ENCODE results near the gene MFAP3. TPM values are rescaled to one million over a fixed set of nuclear protein-coding genes. Genes with fewer than 3 reads are reported as not detected.

MFAP3 gene
- total RNA-seq, 1 donor from 2014 or later = 41.5 TPM

DNA sequence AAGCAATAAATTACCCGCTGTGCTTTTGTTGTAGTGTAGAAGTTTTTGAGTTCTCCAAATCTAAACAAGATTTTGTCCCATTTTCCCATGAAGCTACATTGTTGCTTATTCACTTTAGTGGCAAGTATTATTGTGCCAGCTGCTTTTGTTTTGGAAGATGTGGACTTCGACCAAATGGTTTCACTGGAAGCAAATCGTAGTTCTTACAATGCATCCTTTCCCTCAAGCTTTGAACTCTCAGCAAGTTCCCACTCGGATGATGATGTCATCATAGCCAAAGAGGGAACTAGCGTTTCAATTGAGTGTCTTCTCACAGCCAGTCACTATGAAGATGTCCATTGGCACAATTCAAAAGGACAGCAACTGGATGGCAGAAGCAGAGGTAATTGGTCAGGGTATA is 10.9 kb downstream of the MFAP3 start:
- no peak for DNase-seq (ENCODE audit: low spot score in 2 of 2, unreplicated experiment in 2 of 2)
- H3K27ac Mint-ChIP-seq = no peak overlapping the region
- no peaks in the 10 kb centered on the region for H3K27me3 Mint-ChIP-seq (ENCODE audit: low read depth)
- TF ChIP-seq, protein P1, sequence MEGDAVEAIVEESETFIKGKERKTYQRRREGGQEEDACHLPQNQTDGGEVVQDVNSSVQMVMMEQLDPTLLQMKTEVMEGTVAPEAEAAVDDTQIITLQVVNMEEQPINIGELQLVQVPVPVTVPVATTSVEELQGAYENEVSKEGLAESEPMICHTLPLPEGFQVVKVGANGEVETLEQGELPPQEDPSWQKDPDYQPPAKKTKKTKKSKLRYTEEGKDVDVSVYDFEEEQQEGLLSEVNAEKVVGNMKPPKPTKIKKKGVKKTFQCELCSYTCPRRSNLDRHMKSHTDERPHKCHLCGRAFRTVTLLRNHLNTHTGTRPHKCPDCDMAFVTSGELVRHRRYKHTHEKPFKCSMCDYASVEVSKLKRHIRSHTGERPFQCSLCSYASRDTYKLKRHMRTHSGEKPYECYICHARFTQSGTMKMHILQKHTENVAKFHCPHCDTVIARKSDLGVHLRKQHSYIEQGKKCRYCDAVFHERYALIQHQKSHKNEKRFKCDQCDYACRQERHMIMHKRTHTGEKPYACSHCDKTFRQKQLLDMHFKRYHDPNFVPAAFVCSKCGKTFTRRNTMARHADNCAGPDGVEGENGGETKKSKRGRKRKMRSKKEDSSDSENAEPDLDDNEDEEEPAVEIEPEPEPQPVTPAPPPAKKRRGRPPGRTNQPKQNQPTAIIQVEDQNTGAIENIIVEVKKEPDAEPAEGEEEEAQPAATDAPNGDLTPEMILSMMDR (IDR thresholded peaks at IDR 0.05; ENCODE audit: unreplicated experiment) = no peak
- H3K4me1 Mint-ChIP-seq = no peaks in the 10 kb centered on the region
- H3K9me3 Mint-ChIP-seq = no peaks in the 10 kb centered on the region
- no peak overlapping the region for H3K4me3 Mint-ChIP-seq
- H3K36me3 Mint-ChIP-seq = peaks cover 22% of the 10 kb centered on the region

DNA sequence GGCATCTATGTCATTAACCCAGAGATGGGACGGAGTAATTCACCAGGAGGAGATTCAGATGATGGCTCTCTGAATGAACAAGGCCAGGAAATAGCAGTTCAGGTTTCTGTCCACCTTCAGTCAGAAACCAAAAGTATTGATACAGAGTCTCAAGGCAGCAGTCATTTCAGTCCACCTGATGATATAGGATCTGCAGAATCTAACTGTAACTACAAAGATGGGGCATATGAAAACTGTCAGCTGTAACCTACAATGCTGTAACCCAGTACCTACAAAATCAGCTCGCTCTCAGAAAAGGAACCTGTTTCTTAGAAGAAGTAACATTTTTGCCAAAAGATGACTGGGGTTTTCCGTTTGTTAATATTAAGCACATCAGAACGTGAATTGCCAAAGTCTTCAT is 14.7 kb downstream of the MFAP3 start:
- TF ChIP-seq, protein P1 (IDR thresholded peaks at IDR 0.05; ENCODE audit: unreplicated experiment) = no peak
- H3K4me3 Mint-ChIP-seq = no peak overlapping the region
- H3K27me3 Mint-ChIP-seq (ENCODE audit: low read depth) = no peaks in the 10 kb centered on the region
- H3K4me1 Mint-ChIP-seq = peaks cover 2% of the 10 kb centered on the region
- H3K27ac Mint-ChIP-seq = no peak overlapping the region
- no peaks in the 10 kb centered on the region for H3K9me3 Mint-ChIP-seq
- peaks cover 22% of the 10 kb centered on the region for H3K36me3 Mint-ChIP-seq
- DNase-seq (ENCODE audit: low spot score in 2 of 2, unreplicated experiment in 2 of 2) = no peak

DNA sequence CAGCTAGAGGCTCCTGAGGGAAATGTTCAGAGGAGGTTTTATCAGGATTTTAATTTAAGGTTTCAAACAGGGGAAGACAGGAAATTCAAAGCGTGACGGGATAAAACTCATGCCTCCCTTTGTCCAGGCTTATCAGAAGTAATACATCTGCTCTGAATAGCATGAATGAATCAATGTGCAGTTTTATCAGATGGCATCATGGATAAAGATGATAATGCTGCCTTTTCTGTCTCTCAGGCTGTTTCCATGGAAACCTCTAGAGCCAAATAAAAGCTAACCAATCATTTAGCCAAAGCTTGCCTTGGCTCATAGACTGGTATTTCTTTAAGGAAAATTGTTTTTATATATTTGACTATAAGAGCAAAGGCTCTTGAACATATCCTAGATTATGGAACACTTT is 16.4 kb downstream of the MFAP3 start:
- TF ChIP-seq, protein P1 (IDR thresholded peaks at IDR 0.05; ENCODE audit: unreplicated experiment) = no peak
- H3K9me3 Mint-ChIP-seq = no peaks in the 10 kb centered on the region
- peaks cover 18% of the 10 kb centered on the region for H3K36me3 Mint-ChIP-seq
- H3K27ac Mint-ChIP-seq = no peak overlapping the region
- H3K4me1 Mint-ChIP-seq = peaks cover 4% of the 10 kb centered on the region
- no peak for DNase-seq (ENCODE audit: low spot score in 2 of 2, unreplicated experiment in 2 of 2)
- H3K27me3 Mint-ChIP-seq (ENCODE audit: low read depth) = no peaks in the 10 kb centered on the region
- H3K4me3 Mint-ChIP-seq = no peak overlapping the region

DNA sequence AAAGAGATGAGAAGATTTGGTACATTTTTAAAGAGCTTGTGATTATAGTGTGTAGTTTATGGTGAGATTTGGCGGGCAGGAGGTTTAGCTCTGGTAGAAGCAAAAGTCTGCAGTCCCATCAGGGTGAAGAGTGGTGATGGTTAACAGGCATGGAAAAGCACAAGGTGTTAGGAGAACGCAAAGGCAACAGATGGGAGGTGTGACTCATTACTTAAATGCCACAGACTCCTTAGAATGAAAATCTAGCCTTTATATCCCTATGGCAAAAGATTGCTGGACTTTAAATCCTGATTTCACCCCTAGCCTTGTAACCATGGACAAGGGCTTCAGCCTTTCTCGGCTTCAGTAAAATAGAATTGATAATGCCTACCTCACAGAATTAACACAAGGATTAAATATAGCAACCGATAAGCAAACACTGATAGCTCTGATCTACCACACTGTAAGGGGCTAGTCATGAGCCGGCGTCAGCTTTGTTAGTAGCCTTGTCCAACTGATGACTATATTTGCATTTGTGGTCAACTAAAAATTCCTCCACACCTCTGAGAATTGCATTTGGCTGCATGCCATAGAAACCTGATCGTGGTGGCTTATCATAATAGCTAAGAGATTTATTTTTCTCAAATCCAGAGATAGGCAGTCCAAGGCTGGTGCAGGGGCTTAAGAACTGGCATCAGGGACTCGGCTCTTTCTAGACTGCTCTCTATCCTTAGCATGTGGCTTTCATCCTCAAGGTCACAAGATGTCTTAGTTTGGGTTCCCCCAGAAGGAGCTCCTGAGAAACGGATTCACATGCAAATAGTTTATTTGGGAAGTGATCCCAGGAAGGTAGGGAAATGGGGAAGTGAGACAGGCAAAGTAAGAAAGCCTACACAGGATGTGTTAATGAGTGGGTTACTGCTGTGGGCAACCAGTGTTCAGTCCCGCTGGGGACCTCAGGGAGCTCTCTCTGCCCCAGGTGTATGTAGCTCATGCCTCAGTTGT is 19.6 kb downstream of the MFAP3 start:
- TF ChIP-seq, protein P1 (IDR thresholded peaks at IDR 0.05; ENCODE audit: unreplicated experiment) = no peak
- peaks cover 4% of the 10 kb centered on the region for H3K4me1 Mint-ChIP-seq
- H3K9me3 Mint-ChIP-seq = no peaks in the 10 kb centered on the region
- H3K36me3 Mint-ChIP-seq = peaks cover 12% of the 10 kb centered on the region
- H3K27ac Mint-ChIP-seq = no peak overlapping the region
- no peaks in the 10 kb centered on the region for H3K27me3 Mint-ChIP-seq (ENCODE audit: low read depth)
- no peak overlapping the region for H3K4me3 Mint-ChIP-seq
- DNase-seq (ENCODE audit: low spot score in 2 of 2, unreplicated experiment in 2 of 2) = no peak

DNA sequence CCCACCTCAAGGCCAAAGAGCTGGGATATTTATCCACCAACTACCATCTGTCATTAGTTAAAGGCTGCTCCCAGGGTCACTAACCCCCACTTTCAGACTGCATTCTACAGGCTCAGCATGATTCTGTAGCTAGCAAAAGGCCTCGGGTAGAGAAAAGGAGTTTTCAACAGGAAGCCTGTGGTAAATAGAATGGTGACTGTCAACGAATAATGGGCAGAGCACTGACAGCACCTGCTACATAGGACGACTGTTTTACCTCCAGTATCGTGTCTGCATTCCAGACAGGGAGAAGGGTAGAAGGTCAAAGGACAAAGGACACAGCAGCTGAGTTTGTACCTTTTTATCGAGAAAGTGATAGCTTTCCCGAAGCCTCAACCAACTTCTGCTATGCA is 20.3 kb downstream of the MFAP3 start:
- Mint-ChIP-seq H3K27ac (no peak overlapping the region), H3K36me3 (peaks cover 6% of the 10 kb centered on the region), H3K4me1 (peaks cover 4% of the 10 kb centered on the region), H3K4me3 (no peak overlapping the region), H3K27me3 (ENCODE audit: low read depth) (no peaks in the 10 kb centered on the region), H3K9me3 (no peaks in the 10 kb centered on the region)
- TF ChIP-seq, protein P1 (IDR thresholded peaks at IDR 0.05; ENCODE audit: unreplicated experiment) = no peak
- no peak for DNase-seq (ENCODE audit: low spot score in 2 of 2, unreplicated experiment in 2 of 2)

All from mesothelial cell of epicardium (in vitro differentiated cells).